C4-2B (cell line): ENCODE data around the gene GRK7.

ENCODE experiments used
- ZFX ChIP-seq: fragments of 450-650 bp; IDR thresholded peaks from 2 replicates; pipeline ENCODE4 v1.6.1; 2017
- TF ChIP-seq, protein P1 (sequence below): fragments of 450-650 bp; conservative IDR thresholded peaks from 2 replicates; pipeline ENCODE4 v1.5.1; 2017; ENCODE audit warnings: mild to moderate bottlenecking

DNA sequence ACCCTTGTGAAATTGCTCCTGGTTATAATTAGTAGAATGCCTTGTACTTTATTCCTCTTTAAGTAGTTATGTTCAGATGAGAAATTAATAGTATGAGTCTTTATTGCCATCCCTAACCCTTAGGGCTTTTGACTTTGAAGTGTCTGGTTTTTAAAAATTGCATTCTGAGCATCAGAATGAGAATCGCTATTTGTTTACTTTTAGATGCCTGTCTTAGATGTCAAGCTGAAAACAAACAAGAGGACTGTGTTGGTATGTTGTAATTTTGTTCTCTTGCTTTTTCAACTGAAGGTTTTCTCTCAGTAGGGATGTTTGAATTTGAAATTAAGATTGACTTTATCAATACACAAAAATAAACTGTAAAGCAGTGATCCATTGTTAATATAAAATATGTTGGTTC, 19.9 kb upstream of the GRK7 start:
- TF ChIP-seq, protein P1, sequence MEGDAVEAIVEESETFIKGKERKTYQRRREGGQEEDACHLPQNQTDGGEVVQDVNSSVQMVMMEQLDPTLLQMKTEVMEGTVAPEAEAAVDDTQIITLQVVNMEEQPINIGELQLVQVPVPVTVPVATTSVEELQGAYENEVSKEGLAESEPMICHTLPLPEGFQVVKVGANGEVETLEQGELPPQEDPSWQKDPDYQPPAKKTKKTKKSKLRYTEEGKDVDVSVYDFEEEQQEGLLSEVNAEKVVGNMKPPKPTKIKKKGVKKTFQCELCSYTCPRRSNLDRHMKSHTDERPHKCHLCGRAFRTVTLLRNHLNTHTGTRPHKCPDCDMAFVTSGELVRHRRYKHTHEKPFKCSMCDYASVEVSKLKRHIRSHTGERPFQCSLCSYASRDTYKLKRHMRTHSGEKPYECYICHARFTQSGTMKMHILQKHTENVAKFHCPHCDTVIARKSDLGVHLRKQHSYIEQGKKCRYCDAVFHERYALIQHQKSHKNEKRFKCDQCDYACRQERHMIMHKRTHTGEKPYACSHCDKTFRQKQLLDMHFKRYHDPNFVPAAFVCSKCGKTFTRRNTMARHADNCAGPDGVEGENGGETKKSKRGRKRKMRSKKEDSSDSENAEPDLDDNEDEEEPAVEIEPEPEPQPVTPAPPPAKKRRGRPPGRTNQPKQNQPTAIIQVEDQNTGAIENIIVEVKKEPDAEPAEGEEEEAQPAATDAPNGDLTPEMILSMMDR, result no peak
- no peak for TF ChIP-seq ZFX
